Naive thymus-derived CD8-positive, alpha-beta T cell (primary cell): ENCODE measurements around the gene PRR20G. TPM values are rescaled to one million over a fixed set of nuclear protein-coding genes. Genes with fewer than 3 reads are reported as not detected.

Experiments
- ATAC-seq, 2 donors: fragments of 150-1000 bp; cut with Tn5 transposase in 1 of 2; sonication (Bioruptor Pico), chemical (Tn5 transposase) in 1 of 2; 1 replicate in 1 of 2; 2 replicates in 1 of 2; pipeline ENCODE4 v1.10.0; 2021; ENCODE audit warnings: mild to moderate bottlenecking in 2 of 2, moderate library complexity in 2 of 2
- POLR2A ChIA-PET: fragments of 350-600 bp; sonication (Branson Sonifier 250); formaldehyde crosslinking; loops from one replicate; lab custom pipeline; 2021; ENCODE audit warnings: antibody characterized with exemption; lab: Charles Lee
- DNase-seq, 10 donors: peaks; one replicate each; pipeline versions ENCODE4 v3.0.0 to v3.0.0-alpha.2; 2020 to 2022
- H3K27ac Mint-ChIP-seq, 10 donors: one replicate each; pipeline ENCODE4 v1.8.0; 2020 to 2022; ENCODE audit warnings: mild to moderate bottlenecking in 10 of 10, mixed read lengths in 10 of 10, moderate library complexity in 4 of 10, inconsistent platforms in 1 of 10
- H3K27me3 Mint-ChIP-seq, 5 donors: one replicate each; pipeline ENCODE4 v1.8.0; 2021 to 2022; ENCODE audit warnings: mixed read lengths in 5 of 5
- H3K36me3 Mint-ChIP-seq, 3 donors: one replicate each; pipeline ENCODE4 v1.8.0; 2020 to 2022; ENCODE audit warnings: mixed read lengths in 3 of 3, mild to moderate bottlenecking in 2 of 3, inconsistent platforms in 1 of 3
- H3K4me1 Mint-ChIP-seq, 4 donors: one replicate each; pipeline ENCODE4 v1.8.0; 2021 to 2022; ENCODE audit warnings: mixed read lengths in 4 of 4
- H3K4me3 Mint-ChIP-seq, 10 donors: one replicate each; pipeline ENCODE4 v1.8.0; 2020 to 2022; ENCODE audit warnings: mild to moderate bottlenecking in 10 of 10, mixed read lengths in 10 of 10, moderate library complexity in 6 of 10, inconsistent platforms in 1 of 10
- H3K9me3 Mint-ChIP-seq, 9 donors: one replicate each; pipeline ENCODE4 v1.8.0; 2020 to 2022; ENCODE audit warnings: mixed read lengths in 9 of 9, mild to moderate bottlenecking in 3 of 9, inconsistent platforms in 1 of 9, moderate library complexity in 1 of 9
- polyA plus RNA-seq, 3 donors: library from polyadenylated mRNA; unstranded; fragments of 300-500 nt; fragmentation: Illumina TruSeq; gene quantifications; one replicate each; pipeline ENCODE4 v1.2.3, GENCODE V29; 2021
- total RNA-seq, 8 experiments: library from RNA in 2 of 8; stranded (reverse) in 2 of 8; gene quantifications; one replicate each; pipeline ENCODE4 v1.2.3 and lab custom pipeline; 2021 to 2026

PRR20G gene
- total and polyA plus RNA-seq, 5 experiments from 2014 or later: not detected

GRCh38 chr3:127237835-127238234 is 50.0 kb downstream of the PRR20G start:
- no peak for ATAC-seq
- POLR2A ChIA-PET: no interaction called here
- H3K9me3 Mint-ChIP-seq: peaks cover 4 to 26% (median 19%) of the 10 kb centered on the region in 9 donors
- no peak overlapping the region for H3K4me3 Mint-ChIP-seq
- no peak for DNase-seq
- H3K27ac Mint-ChIP-seq: no peak overlapping the region
- peaks cover 0 to 16% (median 10%) of the 10 kb centered on the region in 3 donors for H3K36me3 Mint-ChIP-seq
- peaks cover 4 to 22% (median 7%) of the 10 kb centered on the region in 5 donors for H3K27me3 Mint-ChIP-seq
- H3K4me1 Mint-ChIP-seq: no peaks in the 10 kb centered on the region

DNA sequence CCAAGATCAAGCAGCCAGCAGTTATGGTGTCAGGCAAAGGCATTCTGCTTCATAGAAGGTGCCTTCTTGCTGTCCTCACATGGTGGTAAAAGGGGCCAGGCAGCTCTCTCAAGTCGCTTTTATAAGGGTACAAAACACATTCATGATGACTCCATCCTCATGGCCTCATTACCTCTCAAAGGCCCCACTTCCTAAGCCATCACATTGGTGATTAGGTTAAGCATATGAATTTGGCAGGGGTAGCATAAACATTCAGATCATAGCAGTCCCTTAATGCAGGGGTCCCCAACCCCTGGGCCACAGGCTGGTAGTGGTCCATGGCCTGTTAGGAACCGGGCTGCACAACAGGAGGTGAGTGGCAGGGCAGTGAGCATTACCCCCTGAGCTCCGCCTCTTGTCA is 52.1 kb downstream of the PRR20G start:
- peaks cover 0 to 6% (median 0%) of the 10 kb centered on the region in 3 donors for H3K36me3 Mint-ChIP-seq
- peaks cover 0 to 1% (median 0%) of the 10 kb centered on the region in 4 donors for H3K4me1 Mint-ChIP-seq
- DNase-seq: no peak
- peaks cover 0 to 10% (median 5%) of the 10 kb centered on the region in 5 donors for H3K27me3 Mint-ChIP-seq
- no peak for ATAC-seq
- no peak overlapping the region for H3K4me3 Mint-ChIP-seq
- H3K27ac Mint-ChIP-seq: no peak overlapping the region
- POLR2A ChIA-PET: no interaction called here
- H3K9me3 Mint-ChIP-seq: peaks cover 0 to 10% (median 5%) of the 10 kb centered on the region in 9 donors

DNA sequence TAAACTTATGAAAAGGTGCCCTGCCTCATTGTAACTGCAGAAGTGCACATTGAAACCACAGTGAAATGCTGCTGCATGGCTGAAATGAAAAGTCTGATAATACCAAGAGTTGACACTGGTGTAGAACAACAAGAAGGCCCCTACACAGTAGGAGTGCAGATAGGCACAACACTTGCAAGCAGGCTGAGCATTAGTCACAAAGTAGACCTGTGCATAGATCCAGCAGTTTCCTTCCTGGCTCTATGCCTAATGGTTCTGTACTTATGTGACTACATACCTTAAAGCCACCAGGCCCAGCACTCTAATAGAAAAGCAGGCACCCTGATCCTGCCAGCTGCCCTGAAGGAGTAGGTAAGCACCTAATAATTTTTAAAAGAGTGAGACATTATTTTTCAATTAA is 53.1 kb downstream of the PRR20G start:
- H3K4me3 Mint-ChIP-seq: no peak overlapping the region
- DNase-seq (no peak), ATAC-seq (no peak)
- no peak overlapping the region for H3K27ac Mint-ChIP-seq
- H3K27me3 Mint-ChIP-seq: peaks cover 0 to 6% (median 5%) of the 10 kb centered on the region in 5 donors
- peaks cover 0 to 1% (median 0%) of the 10 kb centered on the region in 4 donors for H3K4me1 Mint-ChIP-seq
- peaks cover 0 to 7% (median 3%) of the 10 kb centered on the region in 9 donors for H3K9me3 Mint-ChIP-seq
- POLR2A ChIA-PET: no interaction called here
- peaks cover 0 to 4% (median 0%) of the 10 kb centered on the region in 3 donors for H3K36me3 Mint-ChIP-seq

Other genes with a start within 250 kb of the PRR20G start
- not detected for gene PRR23E, start 94.9 kb downstream of the PRR20G start, total RNA-seq
- gene PRR23E, start 94.9 kb downstream of the PRR20G start, polyA plus RNA-seq: not detected